KG1 (cell line): Measurements from ENCODE around the gene CRIP2.
A peak's percentile ranks its signal among the peaks of the same experiment; 100 is the strongest.

ENCODE experiments used
- DNase-seq: peaks from one replicate; lab custom pipeline; 2025; lab: John Stamatoyannopoulos, UW

Gene CRIP2

DNA sequence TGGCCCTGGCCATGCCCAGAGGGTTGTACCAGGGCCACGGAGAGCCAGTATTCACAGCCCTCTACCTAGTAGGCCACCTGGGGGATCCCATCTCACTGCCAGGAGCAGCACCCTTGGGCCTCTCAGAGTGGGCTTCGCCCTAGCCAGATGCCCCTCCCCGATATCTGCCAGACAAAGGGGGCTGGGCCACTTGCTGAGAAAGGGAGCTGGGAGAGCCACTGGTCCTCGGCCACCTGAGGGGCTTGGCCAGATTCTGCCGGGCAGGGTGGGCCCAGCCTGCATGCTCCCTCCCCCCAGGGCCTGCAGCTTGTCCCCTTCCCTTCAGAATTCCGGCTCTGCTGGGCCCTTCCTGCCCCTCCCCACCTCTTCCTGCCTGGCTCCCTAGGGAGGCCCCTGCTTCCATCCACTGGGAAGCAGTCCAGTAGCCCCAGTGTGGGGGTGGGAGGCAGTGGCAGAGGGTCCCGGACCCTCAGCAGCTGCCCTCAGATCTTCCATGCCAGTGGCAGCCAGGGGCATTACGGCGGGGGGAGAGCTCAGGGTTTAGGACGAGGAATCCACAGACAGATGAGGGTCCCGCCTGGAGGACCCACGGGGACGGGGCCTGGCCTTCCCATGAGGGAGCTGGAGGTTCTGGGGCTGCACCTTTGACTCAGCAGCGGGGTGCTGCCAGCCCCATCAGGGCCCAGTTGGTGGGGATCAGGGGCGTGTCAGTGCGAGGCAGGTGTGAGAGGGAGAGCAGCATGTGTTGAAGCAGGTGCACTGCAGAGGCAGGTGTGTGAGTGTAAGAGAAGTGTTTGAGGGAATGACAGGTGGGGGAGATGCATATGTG is 2.4 kb downstream of the CRIP2 start:
- no peak for DNase-seq

DNA sequence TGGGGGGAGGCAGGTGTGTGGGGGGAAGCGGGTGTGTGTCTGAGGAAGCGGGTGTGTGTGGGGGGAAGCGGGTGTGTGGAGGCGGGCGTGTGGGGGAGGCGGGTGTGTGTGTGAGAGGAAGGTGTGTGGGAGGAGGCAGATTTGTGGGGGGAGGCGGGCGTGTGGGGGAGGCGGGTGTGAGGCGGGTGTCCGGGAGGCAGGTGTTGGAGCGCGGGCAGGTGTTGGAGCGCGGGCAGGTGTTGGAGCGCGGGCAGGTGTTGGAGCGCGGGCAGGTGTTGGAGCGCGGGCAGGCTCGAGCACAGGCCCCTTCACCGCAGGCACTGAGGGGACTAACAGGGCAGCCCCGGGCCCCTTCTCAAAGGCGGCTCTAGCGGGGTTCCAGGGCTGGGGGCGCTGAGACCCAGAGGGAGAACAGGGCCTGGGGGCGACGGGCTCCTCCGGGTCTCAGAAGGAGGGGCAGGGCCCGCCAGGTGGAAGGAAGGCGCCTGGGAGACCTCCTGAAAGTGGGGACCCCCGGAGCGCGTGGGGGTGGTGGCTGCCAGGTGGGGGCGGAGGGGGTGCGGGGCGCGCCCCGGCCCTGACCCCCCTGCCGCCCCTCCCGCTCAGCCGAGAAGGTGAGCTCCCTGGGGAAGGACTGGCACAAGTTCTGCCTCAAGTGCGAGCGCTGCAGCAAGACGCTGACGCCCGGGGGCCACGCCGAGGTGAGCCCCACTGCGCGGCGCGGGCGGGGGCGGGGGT is 3.2 kb downstream of the CRIP2 start:
- no peak for DNase-seq

DNA sequence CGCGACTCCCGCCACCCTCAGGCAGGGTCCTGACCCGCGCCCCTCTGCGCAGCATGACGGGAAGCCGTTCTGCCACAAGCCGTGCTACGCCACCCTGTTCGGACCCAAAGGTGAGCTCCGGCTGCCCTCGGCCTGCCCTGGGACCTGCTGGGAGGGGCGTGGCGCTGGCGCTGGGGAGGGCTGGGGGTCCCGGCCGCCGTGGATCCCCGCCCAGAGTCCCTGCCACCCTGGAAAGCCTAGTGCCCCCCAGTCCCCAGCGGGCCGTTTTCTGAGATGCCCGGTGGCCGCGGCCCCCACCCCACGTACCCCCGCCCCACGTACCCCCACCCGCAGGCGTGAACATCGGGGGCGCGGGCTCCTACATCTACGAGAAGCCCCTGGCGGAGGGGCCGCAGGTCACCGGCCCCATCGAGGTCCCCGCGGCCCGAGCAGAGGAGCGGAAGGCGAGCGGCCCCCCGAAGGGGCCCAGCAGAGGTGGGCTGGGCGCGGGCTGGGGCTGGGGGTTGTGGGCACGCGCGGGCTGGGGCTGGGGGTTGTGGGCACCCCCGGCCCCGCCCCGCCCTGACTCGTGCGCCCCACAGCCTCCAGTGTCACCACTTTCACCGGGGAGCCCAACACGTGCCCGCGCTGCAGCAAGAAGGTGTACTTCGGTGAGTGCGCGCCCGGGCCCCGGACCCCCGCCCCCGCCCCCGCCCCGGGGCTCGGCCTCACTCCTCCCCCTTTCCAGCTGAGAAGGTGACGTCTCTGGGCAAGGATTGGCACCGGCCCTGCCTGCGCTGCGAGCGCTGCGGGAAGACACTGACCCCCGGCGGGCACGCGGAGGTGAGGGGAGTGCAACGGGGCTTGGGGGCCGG is 4.0 kb downstream of the CRIP2 start:
- DNase-seq: no peak

DNA sequence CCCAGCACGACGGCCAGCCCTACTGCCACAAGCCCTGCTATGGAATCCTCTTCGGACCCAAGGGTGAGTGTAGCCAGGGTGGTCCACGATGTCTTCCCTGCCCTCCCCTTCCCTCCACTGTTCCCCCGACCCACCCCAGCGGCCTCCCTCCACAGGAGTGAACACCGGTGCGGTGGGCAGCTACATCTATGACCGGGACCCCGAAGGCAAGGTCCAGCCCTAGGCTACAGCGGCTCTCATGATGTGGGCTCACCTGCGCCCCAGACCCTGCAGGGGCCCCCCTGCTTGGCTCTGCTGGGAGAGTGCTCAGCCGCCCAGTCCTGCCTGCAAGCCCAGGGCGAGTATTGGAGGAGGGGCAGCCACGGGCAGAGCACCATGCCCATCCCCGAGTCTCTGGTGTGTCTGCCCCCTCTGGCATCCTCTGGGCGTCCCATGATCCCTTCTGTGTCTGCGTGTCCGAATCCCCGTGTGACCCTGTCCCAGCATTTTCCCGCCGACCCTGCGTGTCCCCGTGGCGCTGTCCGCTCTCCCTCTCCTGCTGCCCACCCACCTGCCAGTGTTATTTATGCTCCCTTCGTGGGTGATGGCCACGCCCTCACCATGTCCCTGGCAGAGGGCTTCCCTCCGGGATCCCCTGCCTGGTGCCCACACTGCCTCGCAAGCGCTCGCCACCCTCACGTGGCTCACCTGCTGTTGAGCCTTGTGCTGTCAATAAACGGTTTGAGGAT is 5.0 kb downstream of the CRIP2 start:
- no peak for DNase-seq

DNA sequence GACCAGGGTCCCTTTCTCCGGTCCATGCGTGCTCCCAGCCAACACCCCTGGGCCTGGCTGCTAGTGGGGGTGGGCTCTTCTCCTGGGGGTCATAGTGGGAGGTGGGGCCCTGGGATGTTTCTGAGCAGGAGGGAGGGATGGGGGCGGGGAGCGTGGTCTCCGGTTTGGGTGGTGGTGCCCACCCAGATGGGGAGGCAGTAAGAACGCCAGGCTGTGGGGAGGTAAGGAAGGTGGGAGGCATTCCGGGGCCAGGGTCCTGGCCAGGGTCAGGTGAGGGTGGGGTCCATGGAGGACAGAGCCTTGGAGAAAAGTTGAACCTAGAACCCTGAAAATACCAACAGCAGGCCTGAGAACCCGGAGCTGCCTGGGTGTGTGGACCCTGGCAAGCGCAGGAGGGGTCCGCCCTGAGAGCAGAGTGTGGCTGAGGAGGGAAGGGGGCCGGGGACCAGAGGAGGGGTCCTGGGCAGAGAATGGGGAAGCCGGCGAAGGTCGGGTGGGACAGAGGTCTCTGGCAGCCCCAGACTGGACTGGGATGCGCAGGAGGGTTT is 5.7 kb downstream of the CRIP2 start:
- DNase-seq: no peak

DNA sequence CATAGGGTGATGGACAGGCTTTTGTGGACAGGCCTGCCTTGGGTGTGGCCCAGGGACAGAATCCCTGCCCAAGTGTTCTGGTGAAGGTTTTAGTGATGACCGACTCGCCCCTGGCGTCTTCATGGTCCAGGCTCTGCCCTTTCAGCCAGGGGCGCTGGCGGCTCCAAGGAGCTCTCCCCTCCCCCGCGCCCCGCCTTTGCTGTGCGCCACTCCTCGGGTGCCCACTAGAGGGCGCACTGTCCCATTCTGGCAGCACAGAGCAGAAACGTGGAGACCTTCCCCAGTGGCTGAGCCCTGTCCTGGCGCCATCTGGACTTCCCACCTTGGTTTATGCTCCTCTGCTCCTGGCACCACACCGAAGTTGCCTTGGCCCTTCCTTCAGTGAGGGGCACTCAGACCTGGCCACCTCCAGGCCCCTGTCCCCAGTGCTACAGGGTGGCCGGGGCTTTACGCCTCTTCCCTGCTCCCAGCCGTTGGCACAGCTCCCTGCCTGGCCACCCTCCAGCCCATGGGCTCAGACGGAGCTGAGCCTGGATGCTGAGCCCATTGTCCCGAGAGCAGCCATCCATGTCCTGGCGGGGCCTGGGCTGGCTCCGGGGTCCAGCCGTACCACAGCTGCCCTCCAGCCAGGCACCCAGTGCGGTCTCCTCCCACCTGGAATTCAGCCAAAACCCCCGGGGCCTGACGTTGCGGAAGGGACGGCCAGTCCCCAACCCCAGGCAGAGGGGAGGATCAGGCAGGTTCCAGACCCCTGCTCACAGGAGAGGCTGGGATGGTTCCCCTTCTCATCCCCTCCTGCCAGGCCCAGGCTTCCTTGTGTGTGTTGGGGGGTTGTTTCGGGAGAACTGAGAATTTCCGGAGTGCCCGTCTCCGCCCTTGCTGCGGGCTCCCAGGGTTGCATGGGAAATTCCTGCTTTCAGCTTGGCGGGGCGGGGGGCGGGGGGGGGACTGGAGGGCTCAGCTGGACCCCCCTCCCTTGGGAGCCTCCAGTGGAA is 6.5 kb downstream of the CRIP2 start:
- peak; percentile 66 for DNase-seq

DNA sequence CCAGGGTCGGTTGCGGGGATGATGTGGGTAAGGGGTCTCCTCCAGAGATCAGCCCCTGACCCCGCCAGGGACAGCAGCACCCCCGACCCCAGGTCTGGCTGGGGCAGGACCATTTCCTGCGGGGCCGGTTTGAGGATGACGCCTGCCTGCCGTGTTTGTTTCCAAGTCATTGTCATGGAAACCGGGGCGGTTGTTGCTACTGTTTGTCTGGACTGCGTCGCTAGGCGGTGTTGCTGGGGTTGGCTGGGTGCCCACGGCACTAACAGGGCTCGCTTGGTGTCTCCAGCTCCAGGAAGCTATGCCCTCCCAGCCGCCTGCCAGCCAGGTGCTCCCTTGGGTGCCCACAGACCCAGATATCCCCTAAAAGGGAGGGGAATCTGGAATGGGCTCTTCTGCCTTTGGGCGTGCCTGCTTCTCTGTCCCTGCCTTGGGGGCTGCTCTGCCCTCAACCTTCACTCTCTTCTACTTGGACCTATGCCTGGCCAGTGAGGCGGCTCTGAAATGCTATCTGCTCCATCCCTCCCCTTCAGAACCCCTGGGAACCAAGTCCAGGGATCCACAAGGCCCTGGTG is 7.4 kb downstream of the CRIP2 start:
- DNase-seq: peak; percentile 72

DNA sequence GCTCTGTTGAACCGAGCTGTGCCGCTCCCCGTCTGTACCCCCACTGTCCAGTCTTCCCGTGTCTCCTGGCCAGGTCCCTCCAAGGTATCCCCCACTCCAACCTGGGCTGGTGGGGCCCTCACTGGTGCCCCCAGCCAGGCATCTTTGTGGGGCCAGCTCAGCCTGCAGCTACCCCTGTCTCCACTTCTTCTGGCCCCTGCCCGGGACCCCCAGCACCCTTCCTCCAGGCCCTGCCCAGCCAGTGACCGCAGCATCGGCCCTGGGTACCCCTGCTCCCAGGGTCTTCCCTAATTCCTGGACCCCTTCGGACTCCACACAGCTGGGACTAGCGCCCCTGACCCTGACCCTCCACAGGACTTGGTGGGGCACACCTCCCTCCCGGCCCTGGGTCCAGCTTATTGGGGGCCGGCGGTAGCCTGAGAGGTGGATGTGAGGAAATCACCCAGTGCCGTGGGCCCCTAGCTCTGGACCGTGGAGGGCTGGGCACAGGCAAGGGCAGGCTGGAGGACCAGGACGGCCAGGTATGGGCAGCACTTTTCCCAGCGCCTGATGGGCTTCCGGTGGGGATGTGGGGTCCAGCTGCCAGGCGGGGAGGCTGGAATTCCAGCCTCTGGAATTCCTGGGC is 8.0 kb downstream of the CRIP2 start:
- DNase-seq: no peak

DNA sequence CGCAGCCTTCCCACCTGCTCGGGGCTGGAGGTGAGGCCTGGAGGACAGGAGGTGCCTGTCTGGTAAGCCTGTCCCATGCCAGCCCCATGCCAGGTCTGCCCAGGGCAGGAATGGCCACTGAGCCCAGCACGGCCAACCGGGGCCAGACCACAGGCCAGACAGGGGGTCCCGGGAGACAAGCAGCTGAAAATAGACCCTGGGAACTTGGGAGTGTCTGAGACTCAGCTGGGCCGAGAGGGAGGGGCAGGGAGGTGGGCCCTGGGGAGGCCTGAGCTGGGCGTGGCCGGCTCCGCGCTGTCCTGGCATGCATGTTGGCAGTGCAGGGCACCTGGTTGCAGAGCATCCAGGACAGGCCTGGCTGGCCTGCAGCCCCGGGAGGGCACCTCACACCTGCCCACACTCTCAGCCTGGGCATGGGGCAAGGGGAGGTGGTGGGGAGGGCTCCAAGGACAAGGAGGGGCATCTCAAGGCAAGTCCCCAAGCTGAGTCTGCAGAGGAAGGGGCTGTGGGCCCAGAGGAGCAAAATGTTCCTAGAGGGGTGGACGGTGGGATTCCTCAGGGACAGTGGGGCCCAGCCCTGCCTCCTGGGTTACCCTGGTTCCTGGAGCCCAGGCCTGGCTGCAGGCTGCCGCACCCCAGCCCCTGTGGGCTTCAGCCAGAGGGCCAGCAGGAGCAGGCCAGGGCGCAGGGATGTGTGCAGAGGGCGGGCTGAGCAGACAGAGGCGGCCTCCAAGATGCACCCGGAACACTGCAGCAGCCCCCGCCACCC is 8.9 kb downstream of the CRIP2 start:
- DNase-seq: no peak

DNA sequence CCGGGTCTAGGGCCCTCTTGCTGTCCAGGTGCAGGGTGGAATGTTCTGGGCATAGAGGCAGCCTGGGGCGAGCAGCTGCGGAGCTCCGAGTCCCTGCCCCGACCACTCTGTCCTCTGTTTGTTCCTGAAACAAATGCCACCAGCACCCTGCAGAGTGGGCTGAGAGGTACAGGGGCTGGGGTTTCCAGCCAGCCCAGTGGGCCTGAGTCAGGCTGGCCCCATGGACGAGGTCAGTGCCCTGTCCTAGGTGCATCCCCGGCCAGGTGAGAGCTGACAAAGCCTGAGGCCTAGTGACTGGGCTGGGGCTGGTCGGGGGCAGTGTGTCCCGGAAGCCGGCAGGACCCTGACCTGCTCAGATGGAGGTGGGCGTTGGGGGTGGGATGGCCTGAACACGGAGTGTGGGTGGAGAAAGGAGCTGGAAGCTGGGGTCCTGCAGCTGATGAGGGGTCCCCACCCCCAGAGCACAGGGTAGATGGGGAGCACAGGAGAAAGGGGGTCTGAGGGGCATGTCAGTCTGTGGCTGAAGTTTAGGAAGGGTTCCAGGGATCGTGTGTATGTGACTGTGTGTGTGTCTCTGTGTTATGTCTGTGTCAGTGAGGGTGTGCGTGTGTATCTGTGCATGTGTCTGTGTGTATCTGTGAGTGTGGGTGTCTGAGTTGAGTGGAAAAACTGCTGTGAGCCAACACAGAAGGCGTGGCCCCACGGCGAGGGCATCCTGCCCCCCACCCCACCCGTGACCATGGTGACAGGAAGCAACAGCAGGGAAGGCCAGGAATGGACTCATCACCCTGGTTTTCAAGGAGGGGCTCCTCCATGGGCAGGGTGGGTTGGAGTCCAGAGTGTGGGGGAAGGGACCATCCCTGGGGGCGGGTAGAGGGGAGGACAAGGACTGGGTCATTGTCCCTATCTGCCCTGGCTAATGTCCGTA is 9.7 kb downstream of the CRIP2 start:
- no peak for DNase-seq

DNA sequence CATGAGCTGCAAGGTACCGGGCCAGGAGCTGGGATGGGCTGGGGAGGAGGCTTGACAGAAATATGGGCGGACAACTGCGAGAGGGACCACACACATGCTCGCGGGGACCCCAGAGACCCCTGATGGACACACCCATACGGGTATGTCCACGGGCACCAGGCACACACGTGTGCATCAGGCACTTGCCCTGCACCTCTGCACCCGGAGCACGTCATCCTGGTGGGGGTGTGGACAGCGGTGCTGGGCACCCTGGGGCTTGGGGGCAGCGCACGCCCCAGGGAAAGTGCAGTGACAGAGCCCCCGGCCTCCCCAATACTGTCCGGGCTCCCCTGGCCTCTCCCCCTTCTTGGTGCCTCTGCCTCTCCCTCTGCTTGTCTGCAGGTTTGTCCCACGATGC is 10.4 kb downstream of the CRIP2 start:
- no peak for DNase-seq

DNA sequence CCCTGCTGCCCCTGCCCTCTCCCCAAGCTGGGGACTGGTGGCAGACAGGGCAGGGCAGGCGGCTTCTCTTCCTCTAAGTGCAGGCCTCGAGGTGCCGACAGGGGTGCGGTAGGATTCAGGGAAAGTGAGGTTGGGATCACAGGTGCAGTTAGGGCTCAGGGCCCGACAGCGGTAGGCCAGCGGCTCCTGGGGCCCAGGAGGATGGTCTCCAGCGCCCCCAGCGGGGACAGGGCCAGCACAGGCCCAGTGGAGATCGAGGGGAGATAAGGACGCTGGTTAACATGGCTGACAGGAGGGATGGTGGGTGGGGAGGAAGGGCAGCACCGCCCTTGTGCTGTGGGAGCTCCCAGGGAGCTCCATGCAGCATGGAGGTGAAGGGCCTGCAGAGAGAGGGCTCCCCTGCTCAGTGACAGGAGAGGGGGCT is 11.1 kb downstream of the CRIP2 start:
- no peak for DNase-seq

DNA sequence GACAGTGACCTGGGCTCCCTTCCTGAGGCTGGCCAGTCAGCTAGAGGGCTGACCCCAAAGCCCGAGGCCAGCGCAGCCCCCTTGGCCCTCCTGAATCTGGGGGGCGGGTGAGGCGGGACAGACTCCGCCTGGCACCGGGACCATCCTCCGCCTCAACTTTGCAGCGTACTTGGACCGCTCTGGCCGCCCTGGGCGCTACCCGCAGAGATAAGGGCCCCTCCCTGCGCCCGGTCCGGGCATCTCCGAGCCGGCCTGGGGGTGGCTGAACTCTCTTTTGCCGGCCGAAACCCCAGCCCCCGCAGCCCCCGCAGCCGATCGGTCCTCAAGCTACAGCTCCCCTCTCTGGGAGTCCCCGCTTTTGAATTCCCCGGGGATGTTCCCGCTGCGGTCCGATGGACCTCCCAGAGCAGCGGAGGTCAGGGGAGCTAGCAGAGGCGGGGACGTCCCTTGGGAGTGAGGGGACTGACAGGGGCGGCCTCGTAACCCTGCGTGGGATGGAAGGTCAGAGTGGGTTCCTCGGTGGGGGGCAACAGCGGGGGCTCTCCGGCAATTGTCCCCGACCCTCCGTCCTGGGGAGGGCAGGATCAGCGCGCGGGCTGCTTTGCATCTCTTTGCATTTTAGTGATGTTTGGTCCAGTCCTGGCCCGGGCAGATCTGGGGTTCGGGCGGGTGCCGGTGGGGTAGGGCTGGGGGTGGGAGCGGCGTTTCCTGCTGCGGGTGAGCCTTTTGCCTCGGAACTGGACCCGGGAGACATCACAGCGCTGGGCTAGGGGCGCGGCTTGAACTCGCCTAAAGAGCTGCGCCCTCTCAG is 11.7 kb downstream of the CRIP2 start, which contains the start of gene CRIP1:
Gene CRIP1, plus strand, starts transcription at position 724 of the 811 bp plus-strand sequence. CDS start 374 bp downstream, outside the sequence.
- DNase-seq: no peak

DNA sequence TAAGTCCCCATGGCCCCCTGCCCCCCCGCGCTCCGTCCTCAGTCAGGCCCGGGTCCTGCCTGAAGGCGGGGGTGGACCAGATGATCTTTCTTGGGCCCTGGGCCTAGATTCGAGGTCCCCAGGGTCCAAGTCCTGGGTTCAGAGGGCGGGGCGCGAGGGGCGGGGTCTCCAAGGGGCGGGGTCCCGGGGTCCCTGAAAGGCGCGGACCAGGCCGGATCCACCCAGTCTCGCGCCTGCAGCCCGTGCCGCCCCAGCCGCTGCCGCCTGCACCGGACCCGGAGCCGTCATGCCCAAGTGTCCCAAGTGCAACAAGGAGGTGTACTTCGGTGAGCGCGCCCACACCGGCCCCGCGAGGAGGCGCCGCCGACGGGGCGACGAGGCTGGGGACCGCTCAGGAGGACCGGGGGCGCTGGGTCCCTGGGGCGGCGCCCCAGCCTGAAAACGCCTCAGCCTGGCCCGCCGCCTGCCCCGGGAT is 12.4 kb downstream of the CRIP2 start:
- no peak for DNase-seq

DNA sequence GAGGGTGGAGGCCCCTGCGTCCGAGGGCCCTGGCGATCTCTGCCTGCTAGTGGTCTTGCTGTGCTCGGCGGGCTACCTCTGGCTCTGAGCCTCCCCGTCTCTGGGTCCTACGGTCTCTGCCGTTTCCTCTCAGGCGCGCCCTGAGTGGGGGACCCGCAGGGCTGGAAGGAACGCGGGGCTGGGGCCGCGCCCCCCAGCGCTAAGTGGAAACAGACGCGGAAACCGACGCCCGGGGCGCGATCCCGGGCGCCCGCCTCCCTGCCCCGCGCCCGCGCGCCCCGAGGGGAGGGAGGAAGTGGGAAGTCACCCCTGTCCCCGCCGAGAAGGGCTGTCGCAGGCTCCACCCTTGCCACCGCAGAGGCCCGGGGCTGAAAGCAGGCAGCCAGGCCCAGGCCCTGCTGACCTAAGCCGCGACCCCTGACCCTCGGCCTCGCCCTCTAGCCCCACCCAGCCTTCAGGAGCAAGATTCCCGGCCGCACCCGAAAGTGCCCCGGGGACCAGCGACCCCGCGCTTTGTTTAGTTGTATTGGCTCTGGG is 12.9 kb downstream of the CRIP2 start:
- no peak for DNase-seq
